GM18498 (cell line): Measurements from ENCODE around the gene BCDIN3D.

ENCODE experiments used
- ATAC-seq: cut with Tn5 transposase; IDR thresholded peaks from one replicate; pipeline ENCODE4 v1.9.1; 2021; ENCODE audit warnings: mild to moderate bottlenecking, moderate library complexity; ENCODE audit not compliant: unreplicated experiment

The BCDIN3D gene

GRCh38 chr12:49823951-49824350 is 19.0 kb downstream of the BCDIN3D start:
- no peak for ATAC-seq

- ATAC-seq, result no peak
Observed at GRCh38 chr12:49823350-49823749, 19.6 kb downstream of the BCDIN3D start.

GRCh38 chr12:49821373-49822287 is 21.3 kb downstream of the BCDIN3D start:
- no peak for ATAC-seq

GRCh38 chr12:49819786-49820185 is 23.1 kb downstream of the BCDIN3D start:
- no peak for ATAC-seq

DNA sequence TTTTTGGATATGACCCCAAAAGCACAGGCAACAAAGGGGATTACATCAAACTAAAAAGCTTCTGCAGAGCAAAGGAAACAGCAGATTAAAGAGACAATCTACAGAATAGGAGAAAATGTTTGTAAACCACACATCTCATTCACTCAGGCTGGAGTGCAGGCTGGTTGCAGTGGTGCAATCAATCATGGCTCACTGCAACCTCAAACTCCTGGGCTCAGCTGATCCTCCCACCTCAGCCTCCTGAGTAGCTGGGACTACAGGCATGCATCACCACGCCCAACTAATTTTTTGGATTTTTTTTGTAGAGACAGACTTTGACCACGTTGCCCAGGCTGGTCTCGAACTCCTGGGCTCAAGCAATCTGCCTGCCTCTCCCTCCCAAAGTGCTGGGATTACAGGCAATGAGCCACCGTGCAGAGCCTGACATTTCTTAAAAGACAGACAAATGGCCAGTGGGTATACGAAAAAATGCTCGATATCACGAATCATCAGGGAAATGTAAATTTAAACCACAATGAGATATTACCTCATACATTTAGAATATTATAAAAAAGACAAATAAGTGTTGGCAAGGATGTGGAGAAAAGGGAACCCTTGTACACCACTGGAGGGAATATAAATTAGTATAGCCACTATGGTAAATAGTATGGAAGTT is 24.5 kb downstream of the BCDIN3D start:
- no peak for ATAC-seq

- no peak for ATAC-seq
Observed at GRCh38 chr12:49813131-49813530, 29.8 kb downstream of the BCDIN3D start.

GRCh38 chr12:49811961-49812401 is 30.9 kb downstream of the BCDIN3D start:
- no peak for ATAC-seq

- ATAC-seq, result no peak
Observed at GRCh38 chr12:49811136-49811535, 31.8 kb downstream of the BCDIN3D start.

- ATAC-seq, result no peak
Observed at GRCh38 chr12:49809906-49810389, 33.0 kb downstream of the BCDIN3D start.

- ATAC-seq, result no peak
Observed at GRCh38 chr12:49809381-49809905, 33.5 kb downstream of the BCDIN3D start.

GRCh38 chr12:49808686-49809380 is 34.1 kb downstream of the BCDIN3D start:
- no peak for ATAC-seq

- ATAC-seq, result no peak
Observed at GRCh38 chr12:49807991-49808580, 34.8 kb downstream of the BCDIN3D start.

DNA sequence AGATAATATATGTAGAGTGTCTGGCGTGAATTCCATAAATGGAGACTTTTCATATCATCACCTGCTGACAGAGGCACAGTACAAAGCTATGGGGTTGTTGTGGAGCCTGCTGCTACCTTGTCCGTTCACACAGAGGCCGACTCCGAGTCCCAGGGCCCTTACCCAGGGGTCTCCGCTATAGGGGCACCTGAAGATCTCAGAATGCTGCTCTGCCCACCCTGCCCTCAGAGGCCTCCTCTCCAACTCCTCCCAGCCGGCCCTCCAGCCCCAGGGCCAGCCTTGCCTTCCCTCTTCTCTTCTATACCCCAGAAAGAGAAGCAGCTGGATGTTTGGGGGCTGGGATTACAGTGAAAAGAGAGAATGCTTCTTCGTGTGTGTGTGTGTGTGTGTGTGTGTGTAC is 36.0 kb downstream of the BCDIN3D start:
- ATAC-seq, result no peak

DNA sequence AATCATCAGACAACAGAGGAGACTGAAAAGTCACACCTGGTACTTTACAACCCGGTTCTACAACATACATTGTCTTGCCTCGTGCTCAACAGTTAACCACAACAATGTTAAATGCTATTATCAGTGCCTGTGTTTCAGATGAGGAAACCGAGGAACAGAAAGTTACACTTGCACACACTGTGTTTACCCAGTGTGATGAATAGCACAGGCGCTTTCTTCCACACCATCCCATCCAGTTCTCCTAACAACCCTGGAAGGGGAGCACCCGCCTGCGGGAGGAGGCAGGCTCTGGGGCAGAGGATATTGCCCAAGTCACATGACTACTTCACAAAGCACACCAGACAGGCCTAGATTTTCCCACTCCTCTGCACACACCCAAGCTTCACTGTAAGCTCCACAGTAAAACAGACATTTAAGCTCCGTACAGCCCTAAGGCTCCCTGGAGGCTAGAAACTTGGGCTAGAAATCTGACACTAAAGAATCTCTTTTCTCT is 36.5 kb downstream of the BCDIN3D start:
- no peak for ATAC-seq

GRCh38 chr12:49805409-49805808 is 37.5 kb downstream of the BCDIN3D start:
- no peak for ATAC-seq

- no peak for ATAC-seq
Observed at GRCh38 chr12:49804821-49805220, 38.1 kb downstream of the BCDIN3D start.

DNA sequence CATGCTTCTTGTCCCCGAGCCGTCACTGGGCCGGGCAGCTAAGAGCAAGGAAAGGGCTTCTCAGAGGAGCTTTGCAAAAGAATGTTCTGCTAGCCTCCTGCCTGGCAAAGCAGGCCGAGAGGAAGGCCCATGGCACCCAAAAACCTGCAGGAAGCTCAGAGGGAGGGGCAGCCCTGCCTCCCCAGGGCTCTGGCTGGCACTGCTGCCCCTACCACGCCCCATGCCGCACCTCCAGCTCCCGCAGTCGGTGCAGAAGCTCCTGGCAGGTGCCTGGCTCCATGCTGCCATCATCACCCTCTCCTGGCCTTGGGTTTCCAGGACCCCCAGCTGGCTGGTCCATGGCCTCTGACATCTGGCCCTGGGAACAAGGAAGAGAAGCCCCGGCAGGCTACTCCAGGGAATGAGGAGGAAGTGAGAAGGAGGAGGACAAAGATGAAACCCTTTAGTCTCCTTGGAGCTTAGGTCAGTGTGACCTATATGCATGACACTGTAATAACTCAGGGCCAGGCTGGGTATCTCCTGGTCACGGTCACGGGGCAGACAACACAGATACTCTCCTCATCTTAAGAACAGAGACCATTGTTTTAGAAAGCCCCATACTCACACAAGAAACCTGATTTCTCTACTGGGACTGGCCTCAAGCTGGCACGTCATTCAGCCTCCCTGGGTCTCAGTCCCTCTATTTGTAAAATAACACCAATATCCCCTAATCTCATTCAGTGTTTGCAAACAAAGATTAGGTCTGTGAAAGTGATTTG is 39.0 kb downstream of the BCDIN3D start:
- no peak for ATAC-seq

DNA sequence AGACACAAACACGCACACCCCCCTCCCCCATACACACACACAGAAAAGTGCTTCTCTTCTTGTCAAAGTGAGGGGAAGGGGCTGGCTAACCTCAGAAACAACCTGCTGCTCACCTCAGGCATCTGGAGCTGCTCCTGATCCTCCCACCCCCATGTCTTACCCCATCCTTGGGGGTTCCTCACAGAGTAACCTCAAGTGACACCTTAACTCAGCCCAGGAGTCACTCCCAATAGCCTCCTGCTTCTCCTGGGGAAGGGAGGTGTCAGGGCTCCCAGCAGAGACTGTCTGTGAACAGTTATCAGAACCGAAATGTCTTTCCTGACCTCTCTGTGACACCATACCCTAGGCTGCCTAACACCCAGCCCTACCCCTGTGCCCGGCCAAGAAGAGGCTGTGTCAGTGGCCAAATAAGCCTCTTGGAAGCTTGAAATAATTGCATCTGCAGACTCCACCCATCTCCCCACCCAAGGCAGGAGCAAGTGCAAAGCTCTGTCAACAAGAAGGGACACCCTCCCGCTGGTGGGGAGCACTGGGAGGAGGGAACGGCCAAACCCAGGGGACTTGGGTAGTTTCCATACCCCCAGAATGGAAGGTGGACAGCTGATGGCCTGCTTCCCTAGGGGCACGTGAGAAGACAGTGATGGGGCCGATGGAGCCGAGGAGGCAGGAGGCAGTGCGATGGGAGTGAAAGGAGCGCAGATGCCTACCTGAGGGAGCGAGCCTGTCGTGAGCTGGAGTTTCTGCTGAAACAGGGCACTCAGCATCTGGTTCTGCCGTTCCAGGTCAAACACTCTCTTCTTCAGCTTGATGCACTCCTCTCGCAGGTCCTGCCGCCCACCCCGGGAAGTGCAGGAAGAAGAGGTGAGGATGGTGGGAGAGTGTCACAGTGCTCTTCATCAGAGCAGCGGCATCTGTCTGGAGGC is 41.5 kb downstream of the BCDIN3D start:
- ATAC-seq, result no peak
